ENCODE data around the gene BTBD2. TPM values are rescaled to one million over a fixed set of nuclear protein-coding genes. Genes with fewer than 3 reads are reported as not detected.

BTBD2 gene
- polyA plus RNA-seq, 3 donors, result 2.8 to 36.0 (median 3.3) TPM

DNA sequence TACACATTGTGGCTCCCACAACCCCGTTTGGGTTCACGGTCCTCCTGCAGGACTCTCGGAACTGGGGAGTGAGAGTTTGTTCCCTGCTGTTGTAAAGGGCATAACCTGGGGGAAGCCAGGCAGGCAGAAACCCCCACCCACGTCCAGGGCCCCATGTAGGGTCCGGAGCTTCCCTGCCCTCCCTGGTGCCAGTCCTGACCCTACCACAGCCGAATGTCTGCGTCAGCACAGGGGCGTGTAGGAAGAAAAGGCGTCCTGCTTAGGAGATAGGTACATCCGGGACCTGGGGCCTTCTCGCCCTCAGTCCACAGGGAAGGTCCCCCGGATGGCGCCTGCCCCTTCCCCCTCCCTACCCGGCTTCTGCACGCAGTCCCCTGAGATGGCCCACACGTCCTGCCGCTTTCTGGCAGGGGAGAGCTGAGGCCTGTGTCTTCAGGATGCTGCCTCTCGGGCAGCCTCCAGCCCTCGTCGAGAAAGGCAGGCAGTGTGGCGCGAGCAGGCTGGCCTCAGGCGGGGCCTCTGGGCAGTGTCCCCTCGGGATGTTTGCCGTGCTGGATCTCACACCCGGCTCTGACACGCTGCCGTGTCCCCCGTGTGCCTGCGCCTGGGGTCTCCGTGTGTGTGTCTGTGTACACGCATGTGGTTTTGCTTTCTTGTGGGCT lies 55.5 kb downstream of the BTBD2 start:
- Histone ChIP-seq H3K9me3 (replicated peaks in 1 of 2; ENCODE audit: control insufficient read depth in 1 of 2, insufficient read depth in 1 of 2, low read length in 2 of 2) (no peaks in the 10 kb centered on the region), H2AFZ (ENCODE audit: insufficient read depth, low read depth, low read length, poor library complexity, severe bottlenecking) (no peak overlapping the region), H3K79me2 (ENCODE audit: insufficient read depth, low read length) (peaks cover 81% of the 10 kb centered on the region), H3K4me2 (replicated peaks; ENCODE audit: extremely low read depth, low read length, poor library complexity, severe bottlenecking) (no peak overlapping the region), H3K4me1 (ENCODE audit: control insufficient read depth in 1 of 2, insufficient read depth in 2 of 2, low read length in 2 of 2) (no peaks in the 10 kb centered on the region), H3K36me3 (replicated peaks in 1 of 2; ENCODE audit: control insufficient read depth in 1 of 2, insufficient read depth in 2 of 2, low read length in 2 of 2) (peaks cover 15 to 41% of the 10 kb centered on the region in 2 donors), H3K4me3 (replicated peaks in 1 of 3; ENCODE audit: low read depth in 2 of 3, low read length in 3 of 3) (no peak overlapping the region), H3K27ac (ENCODE audit: low read depth in 1 of 2, low read length in 2 of 2) (no peak overlapping the region), H3K27me3 (ENCODE audit: control insufficient read depth in 2 of 2, insufficient read depth in 2 of 2, low read length in 2 of 2) (no peaks in the 10 kb centered on the region), H3K9ac (ENCODE audit: insufficient read depth, low read length, poor library complexity, severe bottlenecking) (no peak overlapping the region), H4K20me1 (ENCODE audit: insufficient read depth, low read length) (peaks cover 97% of the 10 kb centered on the region)
- intact Hi-C loops (cut with micrococcal nuclease), result loop anchor here in 1 of 2 donors (5.0 kb wide), 1 partner anchor 33 kb away; no protein-coding TSS in a partner anchor
- DNase-seq, result no peak
- Mint-ChIP-seq H3K9me3 (no peaks in the 10 kb centered on the region), H3K4me1 (no peaks in the 10 kb centered on the region), H3K4me3 (no peak overlapping the region), H3K27me3 (ENCODE audit: low read depth in 3 of 3) (no peaks in the 10 kb centered on the region), H3K27ac (peak overlapping the region in 2 of 7 donors; percentile 35 to 53), H3K36me3 (peaks cover 7 to 38% of the 10 kb centered on the region in 2 donors)
- 97% methylated on average over 25 of the region's 32 CpGs for WGBS (ENCODE audit: insufficient coverage)
- TF ChIP-seq, protein P1, sequence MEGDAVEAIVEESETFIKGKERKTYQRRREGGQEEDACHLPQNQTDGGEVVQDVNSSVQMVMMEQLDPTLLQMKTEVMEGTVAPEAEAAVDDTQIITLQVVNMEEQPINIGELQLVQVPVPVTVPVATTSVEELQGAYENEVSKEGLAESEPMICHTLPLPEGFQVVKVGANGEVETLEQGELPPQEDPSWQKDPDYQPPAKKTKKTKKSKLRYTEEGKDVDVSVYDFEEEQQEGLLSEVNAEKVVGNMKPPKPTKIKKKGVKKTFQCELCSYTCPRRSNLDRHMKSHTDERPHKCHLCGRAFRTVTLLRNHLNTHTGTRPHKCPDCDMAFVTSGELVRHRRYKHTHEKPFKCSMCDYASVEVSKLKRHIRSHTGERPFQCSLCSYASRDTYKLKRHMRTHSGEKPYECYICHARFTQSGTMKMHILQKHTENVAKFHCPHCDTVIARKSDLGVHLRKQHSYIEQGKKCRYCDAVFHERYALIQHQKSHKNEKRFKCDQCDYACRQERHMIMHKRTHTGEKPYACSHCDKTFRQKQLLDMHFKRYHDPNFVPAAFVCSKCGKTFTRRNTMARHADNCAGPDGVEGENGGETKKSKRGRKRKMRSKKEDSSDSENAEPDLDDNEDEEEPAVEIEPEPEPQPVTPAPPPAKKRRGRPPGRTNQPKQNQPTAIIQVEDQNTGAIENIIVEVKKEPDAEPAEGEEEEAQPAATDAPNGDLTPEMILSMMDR (IDR thresholded peaks at IDR 0.05), result no peak

DNA sequence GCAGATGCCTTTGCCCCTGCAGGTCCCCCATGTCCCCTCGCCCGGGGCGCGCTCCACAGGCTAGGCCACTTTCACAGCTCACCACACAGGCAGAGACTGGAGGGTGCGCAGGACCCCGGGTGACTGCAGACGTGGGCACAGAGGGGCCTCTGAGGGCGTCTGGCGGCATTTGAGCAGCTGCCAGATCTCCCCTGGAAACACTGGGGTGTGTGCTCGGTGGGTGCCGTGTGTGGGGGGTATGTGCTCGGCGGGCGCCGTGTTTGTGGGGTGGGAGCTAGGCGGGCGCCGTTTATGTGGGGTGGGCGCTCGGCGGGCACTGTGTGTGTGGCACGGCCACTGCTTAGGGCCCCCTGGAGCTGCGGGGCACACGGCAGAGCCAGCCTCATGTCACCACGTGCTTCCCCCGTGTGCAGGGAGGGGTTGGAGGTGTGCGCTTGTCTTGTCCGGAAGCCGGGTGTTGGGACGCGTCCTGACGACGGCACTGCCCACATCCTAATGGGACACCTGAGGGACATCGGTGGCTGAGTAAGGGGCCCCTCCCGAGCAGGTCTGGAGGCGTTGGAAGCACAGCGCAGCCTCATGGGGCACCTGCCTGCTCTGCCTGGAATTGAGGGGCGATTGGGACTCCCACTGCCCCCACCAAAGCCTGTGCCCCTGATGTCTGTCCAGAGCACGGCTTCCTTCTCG lies 57.8 kb downstream of the BTBD2 start:
- no peaks in the 10 kb centered on the region for H3K4me1 ChIP-seq (ENCODE audit: control insufficient read depth in 1 of 2, insufficient read depth in 2 of 2, low read length in 2 of 2)
- Mint-ChIP-seq H3K4me1 (no peaks in the 10 kb centered on the region), H3K27me3 (ENCODE audit: low read depth in 3 of 3) (no peaks in the 10 kb centered on the region), H3K36me3 (peaks cover 12 to 42% of the 10 kb centered on the region in 2 donors), H3K9me3 (no peaks in the 10 kb centered on the region), H3K27ac (no peak overlapping the region), H3K4me3 (no peak overlapping the region)
- H3K4me2 ChIP-seq (replicated peaks; ENCODE audit: extremely low read depth, low read length, poor library complexity, severe bottlenecking), result no peak overlapping the region
- no peaks in the 10 kb centered on the region for H3K9me3 ChIP-seq (replicated peaks in 1 of 2; ENCODE audit: control insufficient read depth in 1 of 2, insufficient read depth in 1 of 2, low read length in 2 of 2)
- no peak overlapping the region for H3K9ac ChIP-seq (ENCODE audit: insufficient read depth, low read length, poor library complexity, severe bottlenecking)
- no peak overlapping the region for H3K27ac ChIP-seq (ENCODE audit: low read depth in 1 of 2, low read length in 2 of 2)
- WGBS (ENCODE audit: insufficient coverage), result 89% methylated on average over 25 of the region's 40 CpGs
- no peaks in the 10 kb centered on the region for H3K27me3 ChIP-seq (ENCODE audit: control insufficient read depth in 2 of 2, insufficient read depth in 2 of 2, low read length in 2 of 2)
- TF ChIP-seq, protein P1 (IDR thresholded peaks at IDR 0.05), result no peak
- peaks cover 99% of the 10 kb centered on the region for H4K20me1 ChIP-seq (ENCODE audit: insufficient read depth, low read length)
- intact Hi-C loops (cut with micrococcal nuclease), result no loop called here
- H3K36me3 ChIP-seq (replicated peaks in 1 of 2; ENCODE audit: control insufficient read depth in 1 of 2, insufficient read depth in 2 of 2, low read length in 2 of 2), result peaks cover 32 to 52% of the 10 kb centered on the region in 2 donors
- DNase-seq, result no peak
- peaks cover 92% of the 10 kb centered on the region for H3K79me2 ChIP-seq (ENCODE audit: insufficient read depth, low read length)
- no peak overlapping the region for H3K4me3 ChIP-seq (replicated peaks in 1 of 3; ENCODE audit: low read depth in 2 of 3, low read length in 3 of 3)
- H2AFZ ChIP-seq (ENCODE audit: insufficient read depth, low read depth, low read length, poor library complexity, severe bottlenecking), result no peak overlapping the region
